Stimulated activated CD8-positive, alpha-beta memory T cell treated with anti-CD3 and anti-CD28 coated beads, Interleukin-15, amount 100 ng/mL, for 24 hours (primary cell): ENCODE data around the gene ABLIM2.

ENCODE experiments used
- DNase-seq: peaks from one replicate; pipeline ENCODE4 v3.0.0-alpha.2; 2020; ENCODE audit warnings: low read depth

Gene ABLIM2

GRCh38 chr4:8047837-8048678 lies 110.6 kb downstream of the ABLIM2 start:
- DNase-seq: no peak

GRCh38 chr4:8046925-8047541 lies 111.6 kb downstream of the ABLIM2 start:
- DNase-seq: no peak

GRCh38 chr4:8045909-8046308 lies 112.7 kb downstream of the ABLIM2 start:
- no peak for DNase-seq

DNA sequence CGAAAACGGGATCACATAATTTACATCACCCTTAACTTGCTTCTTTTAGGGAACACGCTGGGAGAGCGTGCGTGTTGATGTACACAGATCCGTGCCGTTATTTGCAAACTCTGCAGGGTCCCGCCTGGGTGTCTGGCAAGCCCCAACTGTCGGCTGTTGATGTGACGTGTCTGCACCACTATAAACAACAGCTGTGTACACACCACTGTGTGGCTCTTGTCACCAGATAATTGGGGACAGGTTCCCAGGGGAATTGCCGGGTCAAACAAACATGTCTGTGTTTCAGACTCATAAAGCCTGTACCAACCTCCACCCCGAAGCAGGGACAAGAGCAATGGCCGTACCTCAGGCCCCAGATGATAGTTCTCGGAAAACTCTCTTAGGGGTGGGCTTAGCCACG lies 113.9 kb downstream of the ABLIM2 start:
- DNase-seq: no peak

DNA sequence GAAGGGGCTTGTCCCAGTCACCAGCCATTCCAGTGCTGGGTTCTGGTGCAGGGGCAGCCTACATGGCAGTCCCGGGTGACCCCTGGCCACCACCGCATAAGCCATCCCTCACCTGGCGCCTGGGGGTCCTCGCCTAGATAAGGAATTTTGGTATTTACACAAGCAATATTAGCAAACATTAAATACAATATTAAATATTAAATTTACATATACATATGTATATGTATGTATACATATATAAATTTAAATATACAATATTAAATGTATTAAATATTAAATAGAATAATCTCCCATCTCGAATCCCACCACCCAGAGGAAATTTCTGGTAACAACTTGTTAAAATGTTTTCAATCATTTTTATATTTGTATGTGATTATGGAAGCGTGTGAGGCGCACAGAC lies 114.4 kb downstream of the ABLIM2 start:
- no peak for DNase-seq

DNA sequence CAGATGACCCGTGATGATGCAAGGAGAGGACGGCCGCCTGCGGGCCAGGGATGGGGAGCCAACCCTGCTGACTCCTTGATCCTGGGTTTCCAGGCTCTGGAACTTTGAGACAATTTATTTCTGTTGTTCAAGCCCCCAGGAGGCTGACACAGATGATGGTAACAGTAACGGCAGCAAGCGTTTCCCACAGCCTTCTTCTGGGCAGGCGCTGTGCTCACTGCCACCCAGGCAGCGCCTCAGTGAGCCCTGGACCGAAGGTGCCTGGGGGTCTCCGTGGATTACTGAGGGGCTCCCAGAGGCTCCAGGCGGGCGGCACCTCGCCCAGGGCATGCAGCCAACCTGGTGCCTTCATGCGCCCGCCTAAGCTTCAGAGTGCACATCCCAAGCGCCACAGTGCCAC lies 115.0 kb downstream of the ABLIM2 start:
- no peak for DNase-seq

DNA sequence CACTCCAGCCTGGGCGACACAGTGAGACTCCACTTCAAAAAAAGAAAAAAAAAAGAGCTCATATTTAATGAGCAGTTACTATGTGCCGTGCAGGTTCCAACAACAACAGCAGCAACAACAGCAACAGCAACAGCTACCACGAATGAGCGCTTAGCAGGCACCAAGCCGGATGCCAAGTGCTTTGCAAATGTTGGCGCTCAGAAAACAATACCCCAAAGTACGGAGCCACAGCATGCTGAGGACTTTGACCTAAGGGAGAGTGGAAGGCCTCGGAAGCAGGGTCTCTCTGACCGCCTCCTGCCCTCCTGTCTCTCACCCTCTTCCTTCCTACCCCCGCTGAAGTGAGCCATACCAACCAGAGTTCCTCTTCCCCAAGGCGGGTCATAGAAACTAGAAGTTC lies 116.7 kb downstream of the ABLIM2 start:
- DNase-seq: no peak

- no peak for DNase-seq
Measured at GRCh38 chr4:8041172-8041571, 117.4 kb downstream of the ABLIM2 start.

DNA sequence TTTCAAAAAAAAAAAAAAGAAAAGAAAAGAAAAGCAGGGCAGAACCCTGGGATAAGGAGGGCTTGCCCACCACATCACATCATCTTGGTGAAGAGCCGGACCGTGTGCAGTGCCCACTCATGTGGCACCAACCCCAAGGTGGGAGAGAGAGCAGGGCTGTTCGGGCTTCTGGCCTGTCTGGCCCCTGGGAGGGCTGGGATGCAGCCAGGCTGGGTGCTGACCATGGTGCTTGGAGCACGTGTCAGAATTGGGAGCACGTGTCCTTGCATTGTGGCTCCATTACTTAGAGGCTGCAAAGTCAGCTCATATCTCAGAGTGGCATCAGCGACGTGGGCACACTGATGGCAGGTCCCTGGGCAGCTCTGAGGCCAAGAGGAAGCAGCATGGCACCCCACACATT lies 118.0 kb downstream of the ABLIM2 start:
- no peak for DNase-seq

DNA sequence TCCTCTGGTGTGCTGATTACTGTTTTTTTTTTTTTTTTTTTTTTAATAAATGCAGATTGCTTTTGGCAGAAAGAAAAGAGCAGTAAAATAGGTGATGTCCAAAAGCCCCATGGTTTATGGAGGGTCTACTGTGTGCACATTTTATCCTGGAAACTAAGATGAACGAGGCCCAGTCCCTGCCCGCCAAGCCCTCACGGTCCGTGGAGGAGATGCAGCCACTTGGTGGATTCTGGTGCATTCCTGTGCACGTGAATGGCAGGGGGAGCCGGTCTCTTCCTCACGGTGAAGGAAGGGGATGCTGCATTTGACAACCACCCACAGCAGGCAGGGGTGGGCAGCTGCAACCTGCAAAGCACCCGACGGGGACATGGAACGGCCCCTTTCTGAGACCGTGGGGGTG lies 118.8 kb downstream of the ABLIM2 start:
- no peak for DNase-seq

DNA sequence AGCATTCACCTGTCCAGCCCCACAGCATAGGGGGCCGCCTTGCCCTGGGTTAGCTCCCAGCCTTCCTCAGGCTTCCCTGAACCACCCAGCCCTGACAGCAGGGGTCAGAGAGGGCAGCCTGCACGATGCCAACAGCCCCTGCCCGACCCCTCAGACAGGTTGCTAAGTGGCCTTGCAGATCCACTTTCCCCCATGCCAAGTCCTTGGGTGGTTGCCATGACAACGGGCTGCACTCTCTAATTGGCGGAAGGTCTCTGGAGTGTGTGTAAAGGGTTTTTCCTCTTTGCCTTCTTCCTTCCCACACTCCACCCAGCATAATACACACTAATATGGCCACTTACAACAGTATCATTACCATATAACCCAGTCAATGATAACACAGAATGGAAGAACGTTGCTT lies 119.3 kb downstream of the ABLIM2 start:
- no peak for DNase-seq

DNA sequence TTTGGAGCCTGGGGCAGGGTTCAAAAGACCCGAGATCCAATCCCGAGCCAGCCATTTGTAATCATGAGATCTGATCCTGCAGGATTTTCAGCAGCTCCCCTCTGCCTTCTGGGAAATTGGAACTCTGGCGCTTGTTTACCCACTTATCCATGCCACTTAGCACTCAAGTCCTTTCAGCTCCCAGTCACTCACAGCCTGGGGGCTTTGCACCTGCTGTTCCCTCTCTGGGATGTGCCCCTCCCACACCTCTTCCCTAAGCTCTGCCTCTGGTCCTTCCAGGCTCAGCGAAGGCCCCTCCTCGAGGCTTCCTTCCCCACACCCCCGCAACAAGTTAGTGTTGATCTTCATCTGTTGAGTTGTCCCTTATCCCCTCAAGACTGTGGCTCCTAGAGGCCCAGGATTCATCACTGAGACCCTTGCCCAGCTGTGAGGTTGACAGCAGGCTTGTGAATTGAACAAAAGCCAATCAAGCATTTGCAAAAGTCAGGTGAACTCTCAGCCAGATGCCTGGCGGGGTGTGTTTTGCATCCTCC lies 119.8 kb downstream of the ABLIM2 start:
- no peak for DNase-seq

GRCh38 chr4:8038083-8038482 lies 120.5 kb downstream of the ABLIM2 start:
- no peak for DNase-seq

GRCh38 chr4:8037150-8037769 lies 121.4 kb downstream of the ABLIM2 start:
- DNase-seq: no peak

DNA sequence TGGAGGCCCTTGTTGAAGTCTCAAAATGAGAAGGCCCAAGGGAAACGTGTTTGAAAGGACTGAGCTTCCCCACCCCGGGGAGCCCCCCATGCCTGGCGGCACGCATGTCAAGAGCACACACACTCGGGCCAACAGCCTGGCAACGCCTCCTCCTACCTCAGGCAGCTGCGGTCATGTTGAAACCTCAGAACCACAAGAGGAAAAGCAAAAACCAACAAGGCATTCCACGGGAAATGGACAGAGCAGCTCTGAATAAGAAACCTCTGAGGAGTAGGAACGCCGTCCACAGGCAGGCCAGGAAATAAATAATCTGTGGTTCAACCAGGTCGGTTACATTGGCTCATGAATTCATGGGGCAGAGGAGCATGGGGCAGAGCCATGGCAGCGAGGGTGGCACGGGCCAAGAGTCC lies 123.2 kb downstream of the ABLIM2 start:
- no peak for DNase-seq

DNA sequence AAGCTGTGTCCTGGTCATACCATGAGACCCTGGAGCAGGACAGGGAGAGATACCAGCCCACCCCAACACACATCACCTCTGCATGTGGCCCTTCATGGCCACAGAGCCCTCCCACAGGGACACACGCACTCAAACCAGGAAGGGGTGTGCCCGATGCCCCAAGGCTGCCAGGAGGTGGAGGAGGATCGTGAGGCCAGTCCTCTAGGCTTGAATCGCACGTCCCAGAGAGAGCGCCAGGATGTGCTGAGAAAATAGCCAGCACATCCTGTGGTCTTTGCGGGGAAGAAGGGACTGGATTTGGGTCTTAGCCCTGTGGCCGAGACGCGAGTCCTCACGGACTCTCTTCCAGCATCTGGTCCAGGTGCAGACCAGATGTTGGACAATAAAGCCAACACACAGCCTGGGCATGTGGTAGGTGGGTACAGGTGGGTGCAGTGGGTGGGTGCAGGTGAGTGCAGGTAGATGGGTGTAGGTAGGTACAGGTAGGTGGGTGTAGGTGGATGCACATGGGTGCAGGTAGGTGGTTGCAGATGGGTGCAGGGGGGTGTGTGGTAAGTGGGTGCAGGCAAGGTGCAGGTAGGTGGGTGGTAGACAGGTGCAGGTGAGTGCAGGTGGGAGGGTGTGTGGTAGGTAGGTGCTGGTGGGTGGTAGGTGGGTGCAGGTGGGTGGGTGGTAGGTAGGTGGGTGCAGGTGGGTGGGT lies 124.6 kb downstream of the ABLIM2 start:
- no peak for DNase-seq

DNA sequence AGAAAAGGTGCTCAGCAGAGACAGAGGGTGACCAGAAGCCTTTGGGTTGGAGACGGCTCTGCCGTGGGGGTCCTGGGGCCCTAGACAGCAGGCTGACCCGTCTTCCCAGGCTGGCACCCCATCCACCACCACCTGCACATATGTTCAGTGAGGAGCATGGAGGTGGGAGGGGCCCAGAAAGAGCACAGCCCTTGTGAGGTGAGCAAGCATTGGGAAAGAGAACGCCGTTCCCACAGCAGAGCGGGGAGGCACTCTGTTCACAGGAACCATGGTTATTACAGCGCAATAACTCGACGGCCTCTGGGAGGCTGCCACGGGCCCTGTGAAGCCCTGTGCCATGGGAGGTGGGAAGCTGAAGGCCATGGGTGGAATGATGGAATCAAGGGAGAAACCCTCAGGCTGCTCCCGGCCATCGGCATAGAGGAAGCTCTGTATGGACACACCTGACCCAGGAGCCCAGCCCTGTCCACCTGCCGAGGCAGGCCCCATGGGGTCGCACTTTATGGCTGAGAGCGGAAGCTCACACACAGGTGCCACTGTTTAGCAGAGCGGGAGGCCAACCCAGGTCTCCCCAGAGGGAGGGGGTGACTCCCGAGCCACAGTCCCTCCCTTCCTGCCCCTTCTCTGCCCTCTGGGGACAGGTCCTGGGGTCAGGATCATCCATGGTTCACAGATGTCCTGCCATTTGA lies 125.4 kb downstream of the ABLIM2 start:
- no peak for DNase-seq

DNA sequence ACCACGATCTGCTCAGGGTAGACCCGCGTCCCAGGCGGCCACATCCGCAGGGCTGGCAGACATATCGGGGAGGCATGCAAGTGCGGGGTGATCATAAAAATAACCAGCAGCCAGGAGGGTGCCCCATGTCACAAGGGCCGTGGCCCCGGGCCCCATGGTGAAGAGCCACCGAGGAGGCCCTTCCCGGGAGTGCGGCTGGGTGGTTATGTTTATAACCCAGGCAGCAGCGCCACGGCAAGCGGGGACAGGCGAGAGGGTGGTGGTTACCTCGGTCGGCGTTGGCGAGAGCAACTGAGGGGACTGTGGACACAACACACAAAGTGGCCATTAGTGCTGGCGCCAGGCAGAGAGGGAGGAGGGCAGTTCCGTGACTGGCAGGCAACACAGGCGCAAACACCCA lies 126.2 kb downstream of the ABLIM2 start:
- no peak for DNase-seq

DNA sequence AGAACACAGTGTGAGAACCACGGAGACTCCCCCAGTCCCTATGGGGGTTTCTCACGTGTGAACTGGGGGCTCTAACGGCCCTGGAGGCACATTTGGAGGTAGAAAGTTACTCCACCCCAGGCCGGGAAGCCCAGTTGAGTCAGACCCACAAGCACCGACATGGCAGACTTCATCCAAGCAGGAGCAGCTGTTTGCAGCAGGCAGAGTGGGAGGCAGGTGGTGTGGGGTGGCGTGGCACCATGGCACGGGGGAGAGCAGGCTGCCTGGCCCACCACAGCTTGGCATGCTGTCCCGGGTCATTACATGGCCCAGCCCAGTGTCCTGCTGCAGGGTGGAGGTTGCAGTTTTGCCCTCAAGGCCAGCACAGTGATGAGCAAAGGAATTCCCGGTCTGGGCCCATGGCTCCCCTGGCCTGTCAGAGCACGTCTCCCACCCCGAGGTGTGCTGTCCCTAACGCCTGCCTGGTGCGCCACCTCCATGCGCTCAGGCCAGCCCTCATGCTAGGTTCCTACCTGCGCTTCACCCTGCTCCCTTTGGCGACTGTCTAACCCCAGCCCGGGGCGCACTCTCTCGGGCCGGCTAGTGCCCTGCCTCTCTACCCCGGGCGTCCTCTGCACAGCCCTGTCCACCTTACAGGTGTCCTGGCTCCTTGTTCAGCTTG lies 128.4 kb downstream of the ABLIM2 start:
- DNase-seq: no peak

- DNase-seq: no peak
Measured at GRCh38 chr4:8029689-8030088, 128.9 kb downstream of the ABLIM2 start.

DNA sequence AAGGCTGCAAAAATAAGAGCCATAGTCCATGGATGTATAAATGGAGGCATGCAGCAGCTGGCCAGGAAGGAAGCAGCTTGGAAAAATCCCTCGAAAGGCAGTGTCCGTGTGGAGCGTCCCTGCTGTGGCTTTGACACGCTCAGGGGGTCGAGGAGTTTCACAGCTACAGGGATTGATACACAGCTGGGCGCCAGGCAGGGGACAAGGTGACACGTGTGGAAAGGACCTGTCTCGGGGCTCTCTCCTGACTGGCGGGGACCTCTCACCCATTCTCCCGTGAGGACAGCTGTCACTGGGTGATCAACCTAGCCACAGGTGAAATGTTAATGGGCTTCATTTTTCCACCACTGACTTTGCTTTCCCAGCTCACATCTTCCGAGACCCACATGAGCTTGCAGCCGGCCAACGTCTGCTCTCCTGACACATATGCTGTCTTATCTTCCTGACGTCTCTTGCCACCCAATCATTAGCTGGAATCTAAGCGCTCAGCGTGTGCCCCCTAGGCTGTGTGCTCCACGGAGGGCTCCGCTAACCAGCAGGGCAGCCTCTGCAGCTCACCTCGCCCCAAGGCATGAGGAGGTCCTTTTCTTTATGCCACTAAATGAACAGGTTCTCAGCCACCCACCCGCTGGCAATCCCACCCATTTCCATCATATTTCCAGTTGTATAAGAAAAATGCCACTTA lies 129.6 kb downstream of the ABLIM2 start:
- no peak for DNase-seq
